ENCODE measurements around the gene EPHA2.
A peak's percentile ranks its signal among the peaks of the same experiment; 100 is the strongest.

EPHA2 gene

DNA sequence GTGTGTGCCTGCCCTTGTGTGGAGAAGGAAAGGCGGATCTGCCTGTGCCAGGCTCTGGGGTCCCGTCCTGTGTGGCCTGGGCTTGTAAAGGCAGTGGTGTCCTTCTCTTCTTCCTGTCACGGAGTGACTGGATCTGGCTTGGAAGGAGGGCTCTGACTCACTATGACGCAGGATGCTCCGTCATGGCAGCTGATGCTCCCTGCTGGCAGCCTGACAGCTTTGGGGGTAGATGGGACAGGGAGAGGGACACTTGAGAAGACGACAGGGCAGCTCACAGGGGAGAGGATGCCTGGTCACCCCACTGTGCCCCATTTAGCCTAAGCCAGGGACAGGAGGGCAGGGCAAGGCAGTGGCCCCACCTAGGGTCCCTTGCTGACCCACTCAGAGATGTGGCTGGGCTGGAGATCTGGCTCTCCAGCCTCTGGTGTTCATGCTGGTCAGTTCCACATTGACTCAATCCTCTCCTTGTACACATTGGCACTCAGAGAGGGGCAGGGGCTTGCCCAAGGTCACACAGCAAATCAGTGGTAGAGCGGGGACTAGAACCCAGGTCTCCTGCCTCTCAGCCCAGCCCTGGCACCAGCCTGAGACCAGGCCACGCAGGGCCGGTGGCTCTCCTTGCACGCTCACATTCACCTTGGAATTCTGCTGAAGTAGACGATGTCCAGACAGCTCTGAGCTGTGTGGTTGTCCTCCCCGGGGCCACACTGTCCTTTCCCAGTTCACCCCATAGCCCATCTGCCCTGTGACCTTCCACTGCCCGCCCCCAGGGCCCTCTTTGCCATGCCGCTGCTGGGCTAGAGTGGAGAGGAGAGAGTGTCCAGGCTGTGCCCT, 79.6 kb downstream of the EPHA2 start:
- DNase-seq (ENCODE audit: low spot score) (peak; percentile 93), FAIRE-seq (peak; percentile 55)

DNA sequence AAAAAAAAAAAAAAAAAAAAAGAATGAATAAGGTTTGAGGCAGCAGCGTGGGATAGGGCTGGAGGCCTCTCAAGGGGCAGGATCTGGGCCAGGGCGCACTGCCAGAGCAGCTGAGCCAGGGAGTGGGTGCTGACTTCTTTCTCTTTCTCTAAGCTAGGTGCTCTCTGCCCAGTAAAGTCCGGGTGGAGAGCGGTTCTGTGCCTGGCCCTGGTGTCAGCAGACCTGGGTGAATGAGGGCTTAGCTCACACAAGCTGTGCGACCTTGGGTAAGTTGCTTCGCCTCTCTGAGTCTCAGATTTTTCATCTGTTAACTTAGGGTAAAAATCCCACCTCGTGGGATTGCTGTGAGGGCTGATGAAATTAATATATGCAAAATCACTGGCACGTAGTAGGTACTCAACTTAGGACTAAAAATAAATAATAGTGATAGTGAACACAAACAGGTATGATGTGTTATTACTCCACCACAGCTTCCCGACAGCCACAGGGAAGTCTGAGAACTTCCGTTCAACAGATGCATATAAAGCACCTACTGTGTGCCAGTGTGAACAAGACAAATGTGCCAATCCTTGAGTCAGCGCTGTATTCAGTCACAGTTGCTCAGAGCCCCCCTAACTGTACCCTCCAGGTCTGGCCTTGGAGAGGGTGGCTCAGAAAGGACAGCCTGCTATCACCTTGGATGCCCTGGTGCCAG, 80.4 kb downstream of the EPHA2 start:
- DNase-seq (ENCODE audit: low spot score) (peak; percentile 62), FAIRE-seq (peak; percentile 35)
